GM11168 (cell line): ENCODE measurements around the gene CCS.
"Not testable (repeated sequence)": the region's sequence is repeated elsewhere in the genome, so short reads cannot be mapped to it uniquely, and the experiment has no call there.

Source experiments
- in situ Hi-C: fragments of 300-500 bp; cut with MboI; formaldehyde crosslinking; loops from one replicate; pipeline ENCODE4 v1.12.0; 2022; ENCODE audit warnings: low sequenced_read_pairs; ENCODE audit not compliant: unreplicated experiment

CCS gene

GRCh38 chr11:66619080-66619554 lies 26.1 kb downstream of the CCS start:
- in situ Hi-C loops = no loop called here

GRCh38 chr11:66624450-66624849 lies 31.5 kb downstream of the CCS start:
- in situ Hi-C loops = no loop called here

- in situ Hi-C loops = no loop called here
Measured at GRCh38 chr11:66625041-66625751, 32.2 kb downstream of the CCS start.

GRCh38 chr11:66625752-66626149 lies 32.8 kb downstream of the CCS start:
- in situ Hi-C loops = no loop called here

- in situ Hi-C loops = no loop called here
Measured at GRCh38 chr11:66626382-66626781, 33.4 kb downstream of the CCS start.

GRCh38 chr11:66626926-66627325 lies 33.9 kb downstream of the CCS start:
- in situ Hi-C loops = no loop called here

GRCh38 chr11:66628061-66628603 lies 35.1 kb downstream of the CCS start:
- in situ Hi-C loops = no loop called here

GRCh38 chr11:66629356-66629755 lies 36.4 kb downstream of the CCS start:
- in situ Hi-C loops = no loop called here

GRCh38 chr11:66631883-66632282 lies 38.9 kb downstream of the CCS start:
- in situ Hi-C loops = no loop called here

GRCh38 chr11:66632952-66633351 lies 40.0 kb downstream of the CCS start:
- in situ Hi-C loops = no loop called here

- in situ Hi-C loops = no loop called here
Measured at GRCh38 chr11:66636411-66636810, 43.4 kb downstream of the CCS start.

GRCh38 chr11:66637557-66638176 lies 44.7 kb downstream of the CCS start:
- in situ Hi-C loops = no loop called here

- in situ Hi-C loops = no loop called here
Measured at GRCh38 chr11:66638177-66639065, 45.4 kb downstream of the CCS start, which contains the start of gene RBM4. Gene RBM4 (plus strand): TSS chr11:66638703. CDS start chr11:66639712, 1,009 bp downstream.

- in situ Hi-C loops = no loop called here
Measured at GRCh38 chr11:66639066-66639813, 46.3 kb downstream of the CCS start.

- in situ Hi-C loops = not testable (repeated sequence)
Measured at GRCh38 chr11:66639814-66640340, 46.9 kb downstream of the CCS start.

GRCh38 chr11:66641834-66642233 lies 48.8 kb downstream of the CCS start:
- in situ Hi-C loops = no loop called here

- in situ Hi-C loops = no loop called here
Measured at GRCh38 chr11:66643745-66644437, 50.9 kb downstream of the CCS start.

- in situ Hi-C loops = no loop called here
Measured at GRCh38 chr11:66646828-66647227, 53.8 kb downstream of the CCS start.

GRCh38 chr11:66649903-66650302 lies 56.9 kb downstream of the CCS start:
- in situ Hi-C loops = no loop called here
